SK-N-SH (cell line): ENCODE measurements around the gene FAM184A.

Source experiments
- CTCF ChIP-seq: fragments of 200-600 bp; sonication (generic); IDR thresholded peaks from 2 replicates; pipeline ENCODE4 v1.6.1; 2017; ENCODE audit warnings: antibody characterized with exemption, mild to moderate bottlenecking, moderate library complexity
- EP300 ChIP-seq, 2 experiments: IDR thresholded peaks; 2 replicates each; pipeline versions ENCODE4 v1.4.0 to v1.6.1; 2012; ENCODE audit warnings: borderline replicate concordance in 1 of 2, low read depth in 1 of 2, low read length in 1 of 2
- EZH2phosphoT487 ChIP-seq: fragments of 200-600 bp; sonication (generic); IDR thresholded peaks from 2 replicates; pipeline ENCODE4 v1.6.1; 2017; ENCODE audit warnings: low read depth, mixed run types, mild to moderate bottlenecking, antibody characterized with exemption, moderate library complexity, borderline replicate concordance
- FOXM1 ChIP-seq: IDR thresholded peaks from 2 replicates; pipeline ENCODE4 v1.4.0; 2012; ENCODE audit warnings: low read depth, mild to moderate bottlenecking
- TEAD4 ChIP-seq: IDR thresholded peaks from 2 replicates; pipeline ENCODE4 v1.4.0; 2012; ENCODE audit warnings: mild to moderate bottlenecking, borderline replicate concordance; ENCODE audit not compliant: insufficient read depth
- YY1 ChIP-seq: IDR thresholded peaks from 2 replicates; pipeline ENCODE4 v1.4.0; 2012; ENCODE audit warnings: low read depth, mild to moderate bottlenecking

- TF ChIP-seq EP300 (IDR thresholded peaks at IDR 0.05; ENCODE audit: borderline replicate concordance in 1 of 2, low read depth in 1 of 2, low read length in 1 of 2) (no peak), TEAD4 (no peak), CTCF (no peak), YY1 (no peak), FOXM1 (no peak), EZH2phosphoT487 (no peak)
These were observed 50.4 kb downstream of the FAM184A start for GRCh38 chr6:119028091-119028490.
